Neural progenitor cell (in vitro differentiated cells): Measurements from ENCODE around the gene NUDT22. TPM values are rescaled to one million over a fixed set of nuclear protein-coding genes. Genes with fewer than 3 reads are reported as not detected.

Experiments
- DNase-seq: peaks from one replicate; pipeline ENCODE4 v3.0.0-alpha.2; 2016; ENCODE audit warnings: low spot score
- H2AFZ ChIP-seq: fragments of 200-600 bp; sonication (generic); replicated peaks from 2 replicates; pipeline ENCODE4 v1.6.1; 2016; ENCODE audit warnings: antibody characterized with exemption
- H3F3A ChIP-seq: fragments of 200-600 bp; sonication (generic); 2 replicates; pipeline ENCODE4 v1.6.1; 2016; ENCODE audit warnings: antibody characterized with exemption, low read depth
- H3K27ac ChIP-seq: fragments of 200-600 bp; sonication (generic); 2 replicates; pipeline ENCODE4 v1.5.1; 2016; ENCODE audit warnings: mild to moderate bottlenecking
- H3K27me3 ChIP-seq: fragments of 200-600 bp; sonication (generic); 2 replicates; pipeline ENCODE4 v1.6.1; 2016; ENCODE audit warnings: mild to moderate bottlenecking, moderate library complexity
- H3K36me3 ChIP-seq: fragments of 200-600 bp; sonication (generic); 2 replicates; pipeline ENCODE4 v1.5.1; 2016
- H3K4me1 ChIP-seq: fragments of 200-600 bp; sonication (generic); 2 replicates; pipeline ENCODE4 v1.6.1; 2016; ENCODE audit warnings: mixed run types
- H3K4me2 ChIP-seq: fragments of 200-600 bp; sonication (generic); 2 replicates; pipeline ENCODE4 v1.6.1; 2016
- H3K4me3 ChIP-seq: fragments of 200-600 bp; sonication (generic); 2 replicates; pipeline ENCODE4 v1.5.1; 2016
- H3K79me2 ChIP-seq: fragments of 200-600 bp; sonication (generic); 2 replicates; pipeline ENCODE4 v1.6.1; 2016; ENCODE audit warnings: low read depth
- H3K9ac ChIP-seq: fragments of 200-600 bp; sonication (generic); 2 replicates; pipeline ENCODE4 v1.6.1; 2016
- H3K9me3 ChIP-seq: fragments of 200-600 bp; sonication (generic); 2 replicates; pipeline ENCODE4 v1.5.1; 2016; ENCODE audit warnings: low read depth
- H4K20me1 ChIP-seq: fragments of 200-600 bp; sonication (generic); 2 replicates; pipeline ENCODE4 v1.6.1; 2016; ENCODE audit warnings: low read depth
- H3K27ac Mint-ChIP-seq: 3 replicates; pipeline ENCODE4 v1.8.0; 2021; ENCODE audit warnings: mixed read lengths
- H3K27me3 Mint-ChIP-seq: 2 replicates; pipeline ENCODE4 v1.8.0; 2022; ENCODE audit warnings: low read depth, mild to moderate bottlenecking, inconsistent platforms, moderate library complexity, mixed read lengths; ENCODE audit not compliant: insufficient read depth
- H3K36me3 Mint-ChIP-seq: 3 replicates; pipeline ENCODE4 v1.8.0; 2021; ENCODE audit warnings: mixed read lengths
- H3K4me1 Mint-ChIP-seq: 3 replicates; pipeline ENCODE4 v1.8.0; 2021; ENCODE audit warnings: mixed read lengths
- H3K4me3 Mint-ChIP-seq: 3 replicates; pipeline ENCODE4 v1.8.0; 2021; ENCODE audit warnings: mild to moderate bottlenecking, moderate library complexity, mixed read lengths
- H3K9me3 Mint-ChIP-seq: 3 replicates; pipeline ENCODE4 v1.8.0; 2020; ENCODE audit warnings: mixed read lengths
- CTCF ChIP-seq: fragments of 200-600 bp; sonication (generic); IDR thresholded peaks from 2 replicates; pipeline ENCODE4 v1.5.1; 2017; ENCODE audit warnings: antibody characterized with exemption, mild to moderate bottlenecking
- EZH2 ChIP-seq: fragments of 200-600 bp; sonication (generic); IDR thresholded peaks from 2 replicates; pipeline ENCODE4 v1.6.1; 2017; ENCODE audit warnings: antibody characterized with exemption, mild to moderate bottlenecking, moderate library complexity
- EZH2phosphoT487 ChIP-seq: fragments of 200-600 bp; sonication (generic); IDR thresholded peaks from 2 replicates; pipeline ENCODE4 v1.6.1; 2017; ENCODE audit warnings: antibody characterized with exemption
- total RNA-seq: library from RNA; depleted of rRNA; stranded (reverse); fragments of >200 nt; gene quantifications from 2 replicates; pipeline ENCODE4 v1.2.3, GENCODE V29; 2015; ENCODE audit warnings: low replicate concordance

The NUDT22 gene
- total RNA-seq, 1 donor from 2014 or later, result 23.5 TPM

GRCh38 chr11:64203421-64204079 is 22.5 kb upstream of the NUDT22 start:
- no peaks in the 10 kb centered on the region for H3K9me3 ChIP-seq
- H3K4me3 ChIP-seq, result no peak overlapping the region
- H3K4me1 ChIP-seq, result peaks cover 8% of the 10 kb centered on the region
- H4K20me1 ChIP-seq, result peaks cover 52% of the 10 kb centered on the region
- Mint-ChIP-seq H3K36me3 (peaks cover 35% of the 10 kb centered on the region), H3K4me1 (peaks cover 13% of the 10 kb centered on the region), H3K27ac (peak overlapping the region; percentile 74), H3K27me3 (no peaks in the 10 kb centered on the region), H3K4me3 (peak overlapping the region; percentile 46), H3K9me3 (no peaks in the 10 kb centered on the region)
- TF ChIP-seq EZH2phosphoT487, result no peak
- no peak for TF ChIP-seq EZH2
- TF ChIP-seq CTCF, result no peak
- H3K27me3 ChIP-seq, result no peaks in the 10 kb centered on the region
- peak; percentile 70 for DNase-seq
- no peaks in the 10 kb centered on the region for H3K36me3 ChIP-seq
- H2AFZ ChIP-seq, result no peak overlapping the region
- no peak overlapping the region for H3K9ac ChIP-seq
- H3K79me2 ChIP-seq, result no peaks in the 10 kb centered on the region
- H3F3A ChIP-seq, result peaks cover 40% of the 10 kb centered on the region
- peak overlapping the region; percentile 78 for H3K27ac ChIP-seq
- H3K4me2 ChIP-seq, result peak overlapping the region; percentile 8

- H3K4me3 ChIP-seq, result no peak overlapping the region
- no peaks in the 10 kb centered on the region for H3K9me3 ChIP-seq
- peak overlapping the region; percentile 78 for H3K27ac ChIP-seq
- peaks cover 8% of the 10 kb centered on the region for H3K4me1 ChIP-seq
- no peak overlapping the region for H3K9ac ChIP-seq
- no peak overlapping the region for H3K27ac Mint-ChIP-seq
- H3K4me2 ChIP-seq, result no peak overlapping the region
- H3F3A ChIP-seq, result peaks cover 40% of the 10 kb centered on the region
- H3K4me1 Mint-ChIP-seq, result peaks cover 13% of the 10 kb centered on the region
- peaks cover 34% of the 10 kb centered on the region for H3K36me3 Mint-ChIP-seq
- peak overlapping the region; percentile 46 for H3K4me3 Mint-ChIP-seq
- no peaks in the 10 kb centered on the region for H3K79me2 ChIP-seq
- peaks cover 52% of the 10 kb centered on the region for H4K20me1 ChIP-seq
- no peaks in the 10 kb centered on the region for H3K36me3 ChIP-seq
- H3K27me3 Mint-ChIP-seq, result peaks cover 4% of the 10 kb centered on the region
- no peak for DNase-seq
- no peak overlapping the region for H2AFZ ChIP-seq
- TF ChIP-seq EZH2phosphoT487, result no peak
- no peak for TF ChIP-seq CTCF
- no peaks in the 10 kb centered on the region for H3K27me3 ChIP-seq
- no peaks in the 10 kb centered on the region for H3K9me3 Mint-ChIP-seq
Measured at GRCh38 chr11:64204080-64204440, 22.0 kb upstream of the NUDT22 start.

GRCh38 chr11:64204464-64204989 is 21.5 kb upstream of the NUDT22 start:
- H3K4me3 Mint-ChIP-seq, result peak overlapping the region; percentile 44

More at GRCh38 chr11:64204464-64204989, 21.5 kb upstream of the NUDT22 start:
- Histone ChIP-seq H3K9ac (no peak overlapping the region), H3K79me2 (no peaks in the 10 kb centered on the region), H3F3A (peaks cover 40% of the 10 kb centered on the region), H3K4me1 (peaks cover 8% of the 10 kb centered on the region), H3K27me3 (no peaks in the 10 kb centered on the region), H3K4me2 (no peak overlapping the region), H3K36me3 (no peaks in the 10 kb centered on the region), H3K9me3 (no peaks in the 10 kb centered on the region), H3K27ac (no peak overlapping the region), H4K20me1 (peaks cover 52% of the 10 kb centered on the region), H3K4me3 (no peak overlapping the region), H2AFZ (no peak overlapping the region)
- Mint-ChIP-seq H3K27ac (no peak overlapping the region), H3K36me3 (peaks cover 34% of the 10 kb centered on the region), H3K4me1 (peaks cover 13% of the 10 kb centered on the region), H3K9me3 (no peaks in the 10 kb centered on the region), H3K27me3 (peaks cover 6% of the 10 kb centered on the region)
- peak; percentile 85 for DNase-seq
- TF ChIP-seq CTCF (peak; percentile 75), EZH2 (no peak)
